Mesendoderm (in vitro differentiated cells): ENCODE data around the gene ATP6V0D1.

Experiments
- DNase-seq: peaks from one replicate; pipeline ENCODE4 v3.0.0; 2013
- H2AK5ac ChIP-seq: 2 replicates; pipeline ENCODE4 v1.6.1; 2013; ENCODE audit warnings: low read length, inconsistent platforms
- H2BK120ac ChIP-seq: 2 replicates; pipeline ENCODE4 v1.6.1; 2013; ENCODE audit warnings: low read depth, mild to moderate bottlenecking, low read length, moderate library complexity, mixed read lengths
- H2BK15ac ChIP-seq: replicated peaks from 2 replicates; pipeline ENCODE4 v1.6.1; 2013; ENCODE audit warnings: low read depth, mild to moderate bottlenecking, moderate library complexity
- H2BK5ac ChIP-seq: 2 replicates; pipeline ENCODE4 v1.6.1; 2013; ENCODE audit warnings: low read length, inconsistent platforms
- H3K18ac ChIP-seq: 2 replicates; pipeline ENCODE4 v1.6.1; 2013; ENCODE audit warnings: mild to moderate bottlenecking, low read length, mixed read lengths
- H3K23ac ChIP-seq: one replicate; pipeline ENCODE4 v1.6.1; 2013; ENCODE audit warnings: low read length
- H3K27ac ChIP-seq: 2 replicates; pipeline ENCODE4 v1.5.1; 2013; ENCODE audit warnings: low read depth, mild to moderate bottlenecking, inconsistent platforms, low read length, moderate library complexity
- H3K27me3 ChIP-seq: 2 replicates; pipeline ENCODE4 v1.6.1; 2013; ENCODE audit warnings: low read length, control low read depth, mild to moderate bottlenecking, inconsistent platforms; ENCODE audit not compliant: insufficient read depth, poor library complexity
- H3K36me3 ChIP-seq: 2 replicates; pipeline ENCODE4 v1.6.1; 2013; ENCODE audit warnings: low read length, inconsistent platforms; ENCODE audit not compliant: control insufficient read depth, insufficient read depth
- H3K4ac ChIP-seq: one replicate; pipeline ENCODE4 v1.6.1; 2013; ENCODE audit warnings: low read depth, mild to moderate bottlenecking, low read length, moderate library complexity
- H3K4me1 ChIP-seq: 2 replicates; pipeline ENCODE4 v1.6.1; 2013; ENCODE audit warnings: low read depth, low read length, inconsistent platforms; ENCODE audit not compliant: control insufficient read depth
- H3K4me2 ChIP-seq: 2 replicates; pipeline ENCODE4 v1.6.1; 2013; ENCODE audit warnings: low read length
- H3K4me3 ChIP-seq: 2 replicates; pipeline ENCODE4 v1.5.1; 2013; ENCODE audit warnings: mild to moderate bottlenecking, low read length
- H3K56ac ChIP-seq: one replicate; pipeline ENCODE4 v1.6.1; 2013; ENCODE audit warnings: low read length
- H3K79me1 ChIP-seq: 2 replicates; pipeline ENCODE4 v1.6.1; 2013; ENCODE audit warnings: low read length, inconsistent platforms
- H3K79me2 ChIP-seq: 2 replicates; pipeline ENCODE4 v1.6.1; 2013; ENCODE audit warnings: mild to moderate bottlenecking, low read length; ENCODE audit not compliant: control insufficient read depth, insufficient read depth
- H3K9ac ChIP-seq: 2 replicates; pipeline ENCODE4 v1.6.1; 2013; ENCODE audit warnings: low read length, inconsistent platforms
- H4K5ac ChIP-seq: one replicate; pipeline ENCODE4 v1.6.1; 2013; ENCODE audit warnings: low read length
- H4K8ac ChIP-seq: one replicate; pipeline ENCODE4 v1.6.1; 2013; ENCODE audit warnings: low read depth, mild to moderate bottlenecking, control low read depth, low read length, moderate library complexity
- WGBS: extraction: QIAGEN DNeasy Blood & Tissue Kit; methylation state at CpG from one replicate; pipeline ENCODE4 v1.1.7; 2013; ENCODE audit warnings: low lambda C conversion rate, missing lambda C conversion rate; ENCODE audit not compliant: insufficient coverage; ENCODE audit errors: extremely low coverage; 5-methylcytosine and 5-hydroxymethylcytosine counted together

Gene ATP6V0D1

GRCh38 chr16:67435758-67436164 is 45.2 kb downstream of the ATP6V0D1 start:
- H3K56ac ChIP-seq = no peak overlapping the region
- no peak overlapping the region for H2BK15ac ChIP-seq
- no peak overlapping the region for H2BK120ac ChIP-seq
- peaks cover 7% of the 10 kb centered on the region for H3K4me1 ChIP-seq
- no peak overlapping the region for H3K4ac ChIP-seq
- H3K36me3 ChIP-seq = peaks cover 4% of the 10 kb centered on the region
- H3K4me3 ChIP-seq = no peak overlapping the region
- no peak overlapping the region for H3K18ac ChIP-seq
- no peak overlapping the region for H3K4me2 ChIP-seq
- H3K23ac ChIP-seq = no peak overlapping the region
- H4K8ac ChIP-seq = no peak overlapping the region
- no peak overlapping the region for H4K5ac ChIP-seq
- H2BK5ac ChIP-seq = no peak overlapping the region
- no peaks in the 10 kb centered on the region for H3K79me2 ChIP-seq
- H2AK5ac ChIP-seq = no peak overlapping the region
- no peak overlapping the region for H3K27ac ChIP-seq
- no CpG with 5 or more reads among the region's 16 CpGs for WGBS
- no peak overlapping the region for H3K9ac ChIP-seq
- no peaks in the 10 kb centered on the region for H3K79me1 ChIP-seq
- DNase-seq = no peak
- H3K27me3 ChIP-seq = no peaks in the 10 kb centered on the region

- Histone ChIP-seq H2BK120ac (no peak overlapping the region), H3K27ac (no peak overlapping the region), H3K23ac (no peak overlapping the region), H3K27me3 (peaks cover 4% of the 10 kb centered on the region), H2BK15ac (no peak overlapping the region), H2AK5ac (no peak overlapping the region), H3K4me2 (no peak overlapping the region), H3K79me2 (no peaks in the 10 kb centered on the region), H3K56ac (peak overlapping the region; percentile 65), H3K9ac (peak overlapping the region; percentile 8), H4K8ac (no peak overlapping the region), H3K18ac (no peak overlapping the region), H3K36me3 (no peaks in the 10 kb centered on the region), H3K79me1 (no peaks in the 10 kb centered on the region), H3K4ac (no peak overlapping the region), H2BK5ac (no peak overlapping the region), H4K5ac (no peak overlapping the region), H3K4me1 (peaks cover 9% of the 10 kb centered on the region), H3K4me3 (no peak overlapping the region)
- no CpG with 5 or more reads among the region's 5 CpGs for WGBS
- no peak for DNase-seq
Measured at GRCh38 chr16:67433131-67433719, 47.7 kb downstream of the ATP6V0D1 start.

DNA sequence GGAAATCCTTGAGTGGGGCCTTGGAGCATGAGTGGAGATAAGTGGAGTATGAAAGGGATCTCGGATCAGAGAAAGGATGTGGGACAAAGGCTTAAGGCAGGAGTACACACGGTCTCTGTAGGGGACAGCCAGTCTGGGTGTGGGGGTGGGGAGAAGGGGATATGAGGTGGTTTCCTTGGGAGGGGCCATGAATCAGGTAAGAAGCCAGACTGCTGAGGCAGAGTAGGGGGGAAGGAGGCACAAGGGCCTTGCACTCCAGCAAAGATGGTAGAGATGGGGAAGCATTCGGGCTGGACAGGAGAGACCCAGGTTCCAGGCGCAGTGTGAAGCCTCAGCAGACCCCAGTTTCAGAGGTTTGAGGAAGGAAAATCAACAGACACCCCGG is 48.5 kb downstream of the ATP6V0D1 start:
- Histone ChIP-seq H4K8ac (no peak overlapping the region), H3K79me1 (no peaks in the 10 kb centered on the region), H3K4me2 (no peak overlapping the region), H3K79me2 (no peaks in the 10 kb centered on the region), H3K4ac (peak overlapping the region; percentile 5), H2BK15ac (no peak overlapping the region), H3K4me3 (no peak overlapping the region), H3K27me3 (peaks cover 4% of the 10 kb centered on the region), H3K23ac (no peak overlapping the region), H4K5ac (no peak overlapping the region), H3K27ac (no peak overlapping the region), H3K56ac (peak overlapping the region; percentile 65), H3K4me1 (peaks cover 9% of the 10 kb centered on the region), H3K36me3 (no peaks in the 10 kb centered on the region), H3K9ac (peak overlapping the region; percentile 8), H2AK5ac (no peak overlapping the region), H2BK5ac (no peak overlapping the region), H2BK120ac (no peak overlapping the region), H3K18ac (peak overlapping the region; percentile 32)
- no peak for DNase-seq
- no CpG with 5 or more reads among the region's 5 CpGs for WGBS

GRCh38 chr16:67431775-67432505 is 49.0 kb downstream of the ATP6V0D1 start:
- H4K8ac ChIP-seq = no peak overlapping the region
- H3K56ac ChIP-seq = peak overlapping the region; percentile 86
- no peak overlapping the region for H2BK5ac ChIP-seq
- H3K9ac ChIP-seq = peak overlapping the region; percentile 78
- no peak overlapping the region for H3K23ac ChIP-seq
- peak overlapping the region; percentile 5 for H3K4ac ChIP-seq
- H3K79me1 ChIP-seq = no peaks in the 10 kb centered on the region
- H3K18ac ChIP-seq = peak overlapping the region; percentile 32
- H3K4me3 ChIP-seq = peak overlapping the region; percentile 23
- H2BK15ac ChIP-seq = no peak overlapping the region
- H2BK120ac ChIP-seq = no peak overlapping the region
- H3K36me3 ChIP-seq = no peaks in the 10 kb centered on the region
- H3K4me1 ChIP-seq = peaks cover 9% of the 10 kb centered on the region
- no peaks in the 10 kb centered on the region for H3K79me2 ChIP-seq
- peak overlapping the region; percentile 98 for H3K4me2 ChIP-seq
- peak; percentile 63 for DNase-seq
- H3K27ac ChIP-seq = no peak overlapping the region
- WGBS = no CpG with 5 or more reads among the region's 13 CpGs
- no peak overlapping the region for H4K5ac ChIP-seq
- H2AK5ac ChIP-seq = no peak overlapping the region
- H3K27me3 ChIP-seq = peaks cover 4% of the 10 kb centered on the region

GRCh38 chr16:67430977-67431774 is 49.8 kb downstream of the ATP6V0D1 start, which contains the start of gene HSD11B2:
TSS of gene HSD11B2 (plus strand) at chr16:67431121. CDS start at chr16:67431249, 128 bp downstream.
- Histone ChIP-seq H3K4me3 (peak within 1 kb of the TSS; percentile 35), H3K79me1 (no peaks in the 10 kb centered on the region), H2AK5ac (no peak within 1 kb of the TSS), H2BK5ac (no peak within 1 kb of the TSS), H4K5ac (no peak within 1 kb of the TSS), H4K8ac (no peak within 1 kb of the TSS), H3K4ac (peak within 1 kb of the TSS; percentile 8), H3K23ac (peak within 1 kb of the TSS; percentile 66), H3K18ac (peak within 1 kb of the TSS; percentile 23), H3K27ac (no peak within 1 kb of the TSS), H2BK15ac (no peak within 1 kb of the TSS), H3K79me2 (no peaks in the 10 kb centered on the region), H3K56ac (peak within 1 kb of the TSS; percentile 93), H3K4me2 (peak within 1 kb of the TSS; percentile 98), H2BK120ac (no peak within 1 kb of the TSS), H3K4me1 (peaks cover 9% of the 10 kb centered on the region), H3K36me3 (no peaks in the 10 kb centered on the region), H3K27me3 (peaks cover 4% of the 10 kb centered on the region), H3K9ac (peak within 1 kb of the TSS; percentile 78)
- WGBS = no CpG with 5 or more reads among the region's 87 CpGs
- peak; percentile 76 for DNase-seq
